Measurements from ENCODE around the gene COL23A1.

COL23A1 gene

GRCh38 chr5:178357678-178358077 lies 232.5 kb downstream of the COL23A1 start:
- TF ChIP-seq, protein P1, sequence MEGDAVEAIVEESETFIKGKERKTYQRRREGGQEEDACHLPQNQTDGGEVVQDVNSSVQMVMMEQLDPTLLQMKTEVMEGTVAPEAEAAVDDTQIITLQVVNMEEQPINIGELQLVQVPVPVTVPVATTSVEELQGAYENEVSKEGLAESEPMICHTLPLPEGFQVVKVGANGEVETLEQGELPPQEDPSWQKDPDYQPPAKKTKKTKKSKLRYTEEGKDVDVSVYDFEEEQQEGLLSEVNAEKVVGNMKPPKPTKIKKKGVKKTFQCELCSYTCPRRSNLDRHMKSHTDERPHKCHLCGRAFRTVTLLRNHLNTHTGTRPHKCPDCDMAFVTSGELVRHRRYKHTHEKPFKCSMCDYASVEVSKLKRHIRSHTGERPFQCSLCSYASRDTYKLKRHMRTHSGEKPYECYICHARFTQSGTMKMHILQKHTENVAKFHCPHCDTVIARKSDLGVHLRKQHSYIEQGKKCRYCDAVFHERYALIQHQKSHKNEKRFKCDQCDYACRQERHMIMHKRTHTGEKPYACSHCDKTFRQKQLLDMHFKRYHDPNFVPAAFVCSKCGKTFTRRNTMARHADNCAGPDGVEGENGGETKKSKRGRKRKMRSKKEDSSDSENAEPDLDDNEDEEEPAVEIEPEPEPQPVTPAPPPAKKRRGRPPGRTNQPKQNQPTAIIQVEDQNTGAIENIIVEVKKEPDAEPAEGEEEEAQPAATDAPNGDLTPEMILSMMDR (IDR thresholded peaks at IDR 0.05): no peak
- intact Hi-C loops (cut with DNase I; ENCODE audit: low total_unique reads): no loop called here

DNA sequence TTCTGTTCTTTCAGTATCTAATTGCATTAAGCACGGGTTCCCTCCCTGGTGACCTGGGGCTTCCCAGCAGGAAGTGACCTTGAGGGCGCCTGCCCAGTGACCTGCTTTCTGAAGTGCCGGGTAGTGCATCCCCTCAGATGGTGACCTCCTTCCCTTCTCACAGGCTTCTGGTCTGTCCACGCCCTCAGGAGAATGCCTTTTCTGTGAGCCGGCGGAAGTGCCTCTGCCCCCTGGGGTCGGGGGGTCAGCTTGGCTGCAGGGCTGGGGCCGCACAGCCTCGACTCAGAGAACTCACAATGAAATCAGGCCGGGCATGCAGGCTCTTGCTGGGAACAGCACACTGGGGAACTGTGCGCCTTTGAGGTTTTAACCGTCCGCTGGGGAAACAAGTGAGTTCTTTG lies 233.1 kb downstream of the COL23A1 start:
- no peaks in the 10 kb centered on the region for H3K36me3 ChIP-seq
- H3K4me1 ChIP-seq: peaks cover 0 to 8% (median 6%) of the 10 kb centered on the region in 4 donors
- intact Hi-C loops (cut with DNase I; ENCODE audit: low total_unique reads): no loop called here
- H3K27me3 ChIP-seq: peaks cover 0 to 34% of the 10 kb centered on the region in 2 donors
- H3K4me3 ChIP-seq: no peak overlapping the region
- H3K27ac ChIP-seq: no peak overlapping the region
- H3K9me3 ChIP-seq: no peaks in the 10 kb centered on the region
- TF ChIP-seq, protein P1 (IDR thresholded peaks at IDR 0.05): no peak
- no peak for DNase-seq

More at GRCh38 chr5:178357678-178358077, 232.5 kb downstream of the COL23A1 start:
- Histone ChIP-seq H3K4me1 (peaks cover 0 to 8% (median 6%) of the 10 kb centered on the region in 4 donors), H3K27me3 (peaks cover 0 to 34% of the 10 kb centered on the region in 2 donors), H3K4me3 (no peak overlapping the region), H3K36me3 (no peaks in the 10 kb centered on the region), H3K27ac (no peak overlapping the region), H3K9me3 (no peaks in the 10 kb centered on the region)
- no peak for DNase-seq

DNA sequence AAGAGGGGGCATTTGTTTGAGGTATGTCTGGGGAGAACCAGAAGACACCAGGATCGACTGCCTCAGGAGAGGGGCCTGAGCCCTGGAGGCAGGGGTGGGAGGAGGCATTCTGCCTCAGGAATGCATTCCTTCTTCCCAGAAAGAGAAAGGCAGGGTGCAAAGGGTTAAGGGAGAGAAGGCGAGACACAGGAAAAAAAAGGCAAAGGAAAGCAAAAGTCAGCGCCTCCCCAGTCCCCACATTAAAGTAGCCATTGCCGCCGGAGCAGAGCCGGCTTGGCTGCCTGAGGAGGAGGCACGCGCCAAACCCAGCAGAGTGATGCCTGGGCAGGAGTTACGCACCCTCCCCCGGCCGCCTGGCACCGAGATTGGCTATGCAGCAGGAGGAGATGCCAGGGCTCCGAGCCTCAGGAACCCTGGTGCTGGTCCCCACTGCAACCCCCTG lies 233.7 kb downstream of the COL23A1 start:
- intact Hi-C loops (cut with DNase I; ENCODE audit: low total_unique reads): no loop called here
- TF ChIP-seq, protein P1 (IDR thresholded peaks at IDR 0.05): no peak
- Histone ChIP-seq H3K27ac (no peak overlapping the region), H3K36me3 (no peaks in the 10 kb centered on the region), H3K9me3 (no peaks in the 10 kb centered on the region), H3K4me3 (no peak overlapping the region), H3K27me3 (peaks cover 0 to 34% of the 10 kb centered on the region in 2 donors), H3K4me1 (peaks cover 0 to 8% (median 6%) of the 10 kb centered on the region in 4 donors)
- DNase-seq: no peak

DNA sequence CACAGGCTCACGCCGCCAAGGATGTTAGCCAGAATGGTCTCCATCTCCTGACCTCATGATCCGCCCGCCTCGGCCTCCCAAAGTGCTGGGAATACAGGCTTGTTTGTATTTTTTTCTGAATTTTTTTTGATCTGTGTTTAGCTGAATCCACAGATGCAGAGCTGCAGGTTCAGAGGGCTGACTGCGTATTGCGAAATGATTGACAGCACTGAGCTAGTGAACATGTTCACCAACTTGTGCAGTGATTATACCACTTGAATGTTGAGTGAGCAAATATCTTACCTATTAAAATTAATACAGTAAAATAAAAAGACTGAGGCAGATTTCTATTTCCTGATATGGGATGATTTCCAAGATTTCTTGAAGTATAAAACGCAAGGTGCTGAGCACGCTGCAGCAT lies 234.5 kb downstream of the COL23A1 start:
- no peaks in the 10 kb centered on the region for H3K36me3 ChIP-seq
- no peak for DNase-seq
- H3K27ac ChIP-seq: no peak overlapping the region
- no peak overlapping the region for H3K4me3 ChIP-seq
- H3K9me3 ChIP-seq: no peaks in the 10 kb centered on the region
- intact Hi-C loops (cut with DNase I; ENCODE audit: low total_unique reads): no loop called here
- TF ChIP-seq, protein P1 (IDR thresholded peaks at IDR 0.05): no peak
- peaks cover 0 to 38% of the 10 kb centered on the region in 2 donors for H3K27me3 ChIP-seq
- H3K4me1 ChIP-seq: peaks cover 0 to 8% (median 6%) of the 10 kb centered on the region in 4 donors

DNA sequence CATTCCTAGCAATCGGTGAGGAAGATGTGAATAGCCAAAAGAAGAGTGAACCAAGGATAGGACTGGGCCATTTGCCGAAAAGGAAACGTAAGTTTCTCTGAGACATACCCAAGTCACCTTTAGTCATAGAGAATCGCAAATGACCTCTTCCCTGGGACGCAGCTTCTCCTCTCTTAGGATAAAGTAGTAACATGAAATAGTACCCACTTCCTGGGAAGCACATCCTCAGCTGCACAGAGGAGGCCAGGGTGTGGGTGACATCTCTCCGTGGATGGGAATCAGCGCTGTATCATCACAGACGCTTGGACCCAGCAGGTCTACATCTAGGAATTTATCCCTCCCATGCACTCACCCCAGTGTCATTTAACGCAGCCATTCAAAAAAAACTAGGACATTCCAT lies 236.7 kb downstream of the COL23A1 start:
- intact Hi-C loops (cut with DNase I; ENCODE audit: low total_unique reads): no loop called here
- H3K4me3 ChIP-seq: no peak overlapping the region

More for the DNA sequence above, 236.7 kb downstream of the COL23A1 start:
- Histone ChIP-seq H3K27ac (no peak overlapping the region), H3K36me3 (no peaks in the 10 kb centered on the region), H3K9me3 (no peaks in the 10 kb centered on the region), H3K27me3 (peaks cover 0 to 48% of the 10 kb centered on the region in 2 donors), H3K4me1 (peaks cover 0 to 8% (median 6%) of the 10 kb centered on the region in 4 donors)
- no peak for DNase-seq
- TF ChIP-seq, protein P1 (IDR thresholded peaks at IDR 0.05): no peak

Data from tibial artery (tissue), 4 donors.